ENCODE data around the gene USP6NL.
"Not testable (repeated sequence)": the region's sequence is repeated elsewhere in the genome, so short reads cannot be mapped to it uniquely, and the experiment has no call there.

Gene USP6NL

GRCh38 chr10:11636697-11637303 is 25.4 kb upstream of the USP6NL start:
- TF ChIP-seq CTCF (IDR thresholded peaks at IDR 0.05; ENCODE audit: control insufficient read depth, insufficient read depth, low read depth, low read length, missing control alignments) = no peak
- DNase-seq (ENCODE audit: low read depth) = no peak
- no peak overlapping the region for H3K4me3 ChIP-seq (ENCODE audit: control insufficient read depth, low read depth, low read length)

- TF ChIP-seq CTCF (IDR thresholded peaks at IDR 0.05; ENCODE audit: control insufficient read depth, insufficient read depth, low read depth, low read length, missing control alignments) = no peak
- H3K4me3 ChIP-seq (ENCODE audit: control insufficient read depth, low read depth, low read length) = no peak overlapping the region
- DNase-seq (ENCODE audit: low read depth) = no peak
Observed at GRCh38 chr10:11631890-11632587, 20.6 kb upstream of the USP6NL start.

- H3K4me3 ChIP-seq (ENCODE audit: control insufficient read depth, low read depth, low read length) = no peak overlapping the region
- no peak for TF ChIP-seq CTCF (IDR thresholded peaks at IDR 0.05; ENCODE audit: control insufficient read depth, insufficient read depth, low read depth, low read length, missing control alignments)
- DNase-seq (ENCODE audit: low read depth) = no peak
Observed at GRCh38 chr10:11631291-11631690, 19.8 kb upstream of the USP6NL start.

- no peak for DNase-seq (ENCODE audit: low read depth)
- no peak overlapping the region for H3K4me3 ChIP-seq (ENCODE audit: control insufficient read depth, low read depth, low read length)
- TF ChIP-seq CTCF (IDR thresholded peaks at IDR 0.05; ENCODE audit: control insufficient read depth, insufficient read depth, low read depth, low read length, missing control alignments) = no peak
Observed at GRCh38 chr10:11629731-11630130, 18.3 kb upstream of the USP6NL start.

- H3K4me3 ChIP-seq (ENCODE audit: control insufficient read depth, low read depth, low read length); DNase-seq (ENCODE audit: low read depth): not testable (repeated sequence)
Observed at GRCh38 chr10:11627941-11628340, 16.5 kb upstream of the USP6NL start.

- TF ChIP-seq CTCF (IDR thresholded peaks at IDR 0.05; ENCODE audit: control insufficient read depth, insufficient read depth, low read depth, low read length, missing control alignments) = no peak
- no peak overlapping the region for H3K4me3 ChIP-seq (ENCODE audit: control insufficient read depth, low read depth, low read length)
- DNase-seq (ENCODE audit: low read depth) = no peak
Observed at GRCh38 chr10:11626071-11626470, 14.6 kb upstream of the USP6NL start.

GRCh38 chr10:11625019-11625735 is 13.7 kb upstream of the USP6NL start:
- no peak for DNase-seq (ENCODE audit: low read depth)
- no peak for TF ChIP-seq CTCF (IDR thresholded peaks at IDR 0.05; ENCODE audit: control insufficient read depth, insufficient read depth, low read depth, low read length, missing control alignments)
- H3K4me3 ChIP-seq (ENCODE audit: control insufficient read depth, low read depth, low read length) = no peak overlapping the region
